B cell (primary cell): ENCODE data around the gene RAB11FIP5. TPM values are rescaled to one million over a fixed set of nuclear protein-coding genes. Genes with fewer than 3 reads are reported as not detected.

Experiments used
- ATAC-seq: fragments of 200-7000 bp; cut with Tn5 transposase; one replicate; pipeline ENCODE4 v1.10.0; 2021; ENCODE audit warnings: low read depth, mild to moderate bottlenecking, moderate number of reproducible peaks, moderate library complexity
- CTCF ChIA-PET: fragments of 350-600 bp; sonication (Branson Sonifier 250); formaldehyde crosslinking; loops from one replicate; lab custom pipeline; 2021; ENCODE audit warnings: antibody characterized with exemption, inconsistent platforms; lab: Charles Lee
- POLR2A ChIA-PET: fragments of 350-600 bp; sonication (Branson Sonifier 250); formaldehyde crosslinking; loops from one replicate; lab custom pipeline; 2021; ENCODE audit warnings: antibody characterized with exemption; lab: Charles Lee
- DNase-seq: peaks from one replicate; pipeline ENCODE4 v3.0.0; 2013
- H2AFZ ChIP-seq: 2 replicates; pipeline ENCODE4 v1.6.1; 2012; ENCODE audit warnings: mild to moderate bottlenecking, low read depth, low read length; ENCODE audit not compliant: insufficient read depth, poor library complexity, severe bottlenecking
- H3K27ac ChIP-seq, 2 donors: 1 replicate in 1 of 2; 2 replicates in 1 of 2; pipeline ENCODE4 v1.5.1; 2012 to 2013; ENCODE audit warnings: low read length in 2 of 2, mild to moderate bottlenecking in 2 of 2, moderate library complexity in 1 of 2
- H3K27me3 ChIP-seq, 4 experiments: fragments of 200-600 bp in 1 of 4; sonication (generic) in 1 of 4; replicated peaks in 1 of 4; 1 replicate in 2 of 4; 2 replicates in 2 of 4; pipeline versions ENCODE4 v1.6.1 to v1.7.0; 2013 to 2016; ENCODE audit warnings: low read length in 3 of 4, mild to moderate bottlenecking in 2 of 4, mixed read lengths in 1 of 4, moderate library complexity in 1 of 4; ENCODE audit not compliant: insufficient read depth in 4 of 4, control insufficient read depth in 3 of 4; ENCODE audit errors: control extremely low read depth in 1 of 4
- H3K36me3 ChIP-seq, 2 experiments: replicated peaks in 1 of 2; 1 replicate in 1 of 2; 2 replicates in 1 of 2; pipeline versions ENCODE4 v1.6.1 to v1.7.1; 2013; ENCODE audit warnings: low read length in 1 of 2; ENCODE audit not compliant: insufficient read depth in 2 of 2, control insufficient read depth in 1 of 2; ENCODE audit errors: control extremely low read depth in 1 of 2, extremely low read depth in 1 of 2
- H3K4me1 ChIP-seq, 2 donors: fragments of 200-600 bp in 1 of 2; sonication (generic) in 1 of 2; 1 replicate in 1 of 2; 2 replicates in 1 of 2; pipeline versions ENCODE4 v1.5.1 to v1.6.1; 2013 to 2017; ENCODE audit warnings: low read length in 2 of 2; ENCODE audit not compliant: control insufficient read depth in 2 of 2, insufficient read depth in 2 of 2
- H3K4me2 ChIP-seq: replicated peaks from 2 replicates; pipeline ENCODE3; 2012; ENCODE audit warnings: mild to moderate bottlenecking, low read depth, low read length; ENCODE audit not compliant: poor library complexity, severe bottlenecking
- H3K4me3 ChIP-seq, 5 experiments: fragments of 200-600 bp in 1 of 5; sonication (generic) in 1 of 5; 1 replicate in 3 of 5; 2 replicates in 2 of 5; pipeline versions ENCODE4 v1.5.1 to v1.7.0; 2011 to 2016; ENCODE audit warnings: low read length in 4 of 5, mild to moderate bottlenecking in 4 of 5, low read depth in 2 of 5, control low read depth in 1 of 5, moderate library complexity in 1 of 5; ENCODE audit not compliant: insufficient read depth in 1 of 5; ENCODE audit errors: control extremely low read depth in 1 of 5, extremely low read depth in 1 of 5
- H3K79me2 ChIP-seq: fragments of 200-600 bp; sonication (generic); one replicate; pipeline ENCODE4 v1.6.0; 2016; ENCODE audit warnings: low read length; ENCODE audit not compliant: control insufficient read depth, insufficient read depth
- H3K9ac ChIP-seq: fragments of 200-600 bp; sonication (generic); 2 replicates; pipeline ENCODE4 v1.6.1; 2017; ENCODE audit warnings: mild to moderate bottlenecking, low read length, moderate library complexity
- H3K9me3 ChIP-seq, 3 donors: one replicate each; pipeline versions ENCODE4 v1.6.1 to v1.7.1; 2013; ENCODE audit warnings: low read length in 2 of 3; ENCODE audit not compliant: control insufficient read depth in 2 of 3, insufficient read depth in 1 of 3; ENCODE audit errors: control extremely low read depth in 1 of 3
- H4K20me1 ChIP-seq: 2 replicates; pipeline ENCODE4 v1.6.0; 2012; ENCODE audit warnings: mild to moderate bottlenecking, low read length; ENCODE audit not compliant: insufficient read depth, control insufficient read depth, poor library complexity, severe bottlenecking
- H3K27ac Mint-ChIP-seq: one replicate; pipeline ENCODE4 v1.8.0; 2021; ENCODE audit warnings: mixed read lengths
- H3K27me3 Mint-ChIP-seq: one replicate; pipeline ENCODE4 v1.8.0; 2021; ENCODE audit warnings: mixed read lengths
- H3K4me1 Mint-ChIP-seq: one replicate; pipeline ENCODE4 v1.8.0; 2021; ENCODE audit warnings: mixed read lengths
- H3K4me3 Mint-ChIP-seq: one replicate; pipeline ENCODE4 v1.8.0; 2021; ENCODE audit warnings: mixed read lengths
- H3K9me3 Mint-ChIP-seq: one replicate; pipeline ENCODE4 v1.8.0; 2022; ENCODE audit warnings: mixed read lengths; ENCODE audit not compliant: insufficient read depth
- EZH2 ChIP-seq: IDR thresholded peaks from 2 replicates; pipeline ENCODE4 v1.6.1; 2012; ENCODE audit warnings: borderline replicate concordance, low read depth, mild to moderate bottlenecking, moderate library complexity, low read length; ENCODE audit not compliant: insufficient read depth, poor library complexity, severe bottlenecking
- WGBS: methylation state at CpG from one replicate; pipeline ENCODE4 v1.1.5; 2013; ENCODE audit warnings: missing lambda C conversion rate; ENCODE audit not compliant: insufficient coverage; 5-methylcytosine and 5-hydroxymethylcytosine counted together
- intact Hi-C: fragments of 100-400 bp; cut with micrococcal nuclease; formaldehyde crosslinking; loops from one replicate; pipeline ENCODE4 v1.10.0; 2022
- polyA plus RNA-seq: library from polyadenylated mRNA; depleted of rRNA; stranded (reverse); fragments of >200 nt; gene quantifications from 2 replicates; pipeline ENCODE4 v1.2.3, GENCODE V29; 2012
- total RNA-seq, 2 donors: library from RNA; stranded (reverse); fragments of 120-200 nt in 1 of 2; gene quantifications; 1 replicate in 1 of 2; 2 replicates in 1 of 2; pipeline versions ENCODE4 v1.2.3 to v1.2.4, GENCODE V29; 2013 to 2022
- TF ChIP-seq, protein P1 (sequence below): fragments of 200-600 bp; IDR thresholded peaks from one replicate; pipeline ENCODE4 v1.8.0; 2022; ENCODE audit warnings: antibody characterized with exemption, mild to moderate bottlenecking

Gene RAB11FIP5
- total and polyA plus RNA-seq, 2 donors (not counting 1 experiment from before 2014, with no cell fraction given) = 1.7 to 4.6 TPM

DNA sequence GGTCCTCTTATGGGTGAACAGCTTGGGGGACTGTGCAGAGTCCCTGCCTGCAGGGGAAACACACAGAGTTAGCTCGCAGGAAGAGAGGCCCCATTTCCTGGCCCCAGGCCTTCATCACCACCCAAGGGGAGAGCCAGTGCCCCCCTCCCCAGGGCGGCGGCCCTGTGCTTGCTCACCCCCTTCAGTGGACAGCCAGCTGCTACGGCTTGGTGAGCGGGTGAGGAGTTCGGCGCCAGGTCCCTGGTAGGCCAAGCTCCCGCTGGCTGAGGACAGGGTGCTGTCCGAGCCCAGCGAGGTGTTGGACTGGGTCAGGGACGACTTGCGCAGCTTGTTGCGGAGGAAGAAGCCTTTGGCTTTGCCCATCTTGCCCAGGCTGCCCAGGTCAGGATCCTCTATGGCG lies 24.0 kb downstream of the RAB11FIP5 start:
- CTCF ChIA-PET = interaction anchor here (1.0 to 6.2 kb wide), 4 partner anchors 73 to 124 kb away, joined by 3 to 62 read pairs (median 20); partner anchors contain the start of gene SMYD5
- WGBS = 95% methylated on average over 14 of the region's 14 CpGs
- Histone ChIP-seq H3K27me3 (peaks cover 0 to 3% (median 0%) of the 10 kb centered on the region in 4 experiments), H3K9me3 (no peaks in the 10 kb centered on the region), H3K9ac (no peak overlapping the region), H3K27ac (no peak overlapping the region), H2AFZ (no peak overlapping the region), H3K4me1 (no peaks in the 10 kb centered on the region), H3K4me2 (no peak overlapping the region), H3K79me2 (no peaks in the 10 kb centered on the region), H3K36me3 (no peaks in the 10 kb centered on the region), H3K4me3 (no peak overlapping the region), H4K20me1 (no peaks in the 10 kb centered on the region)
- POLR2A ChIA-PET = no interaction called here
- H3K9me3 Mint-ChIP-seq = no peaks in the 10 kb centered on the region
- H3K27ac Mint-ChIP-seq = no peak overlapping the region
- H3K27me3 Mint-ChIP-seq = peaks cover 8% of the 10 kb centered on the region
- ATAC-seq (no peak), DNase-seq (no peak)
- intact Hi-C loops = no loop called here
- TF ChIP-seq, protein P1, sequence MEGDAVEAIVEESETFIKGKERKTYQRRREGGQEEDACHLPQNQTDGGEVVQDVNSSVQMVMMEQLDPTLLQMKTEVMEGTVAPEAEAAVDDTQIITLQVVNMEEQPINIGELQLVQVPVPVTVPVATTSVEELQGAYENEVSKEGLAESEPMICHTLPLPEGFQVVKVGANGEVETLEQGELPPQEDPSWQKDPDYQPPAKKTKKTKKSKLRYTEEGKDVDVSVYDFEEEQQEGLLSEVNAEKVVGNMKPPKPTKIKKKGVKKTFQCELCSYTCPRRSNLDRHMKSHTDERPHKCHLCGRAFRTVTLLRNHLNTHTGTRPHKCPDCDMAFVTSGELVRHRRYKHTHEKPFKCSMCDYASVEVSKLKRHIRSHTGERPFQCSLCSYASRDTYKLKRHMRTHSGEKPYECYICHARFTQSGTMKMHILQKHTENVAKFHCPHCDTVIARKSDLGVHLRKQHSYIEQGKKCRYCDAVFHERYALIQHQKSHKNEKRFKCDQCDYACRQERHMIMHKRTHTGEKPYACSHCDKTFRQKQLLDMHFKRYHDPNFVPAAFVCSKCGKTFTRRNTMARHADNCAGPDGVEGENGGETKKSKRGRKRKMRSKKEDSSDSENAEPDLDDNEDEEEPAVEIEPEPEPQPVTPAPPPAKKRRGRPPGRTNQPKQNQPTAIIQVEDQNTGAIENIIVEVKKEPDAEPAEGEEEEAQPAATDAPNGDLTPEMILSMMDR = no peak
- TF ChIP-seq EZH2 = no peak
- no peak overlapping the region for H3K4me3 Mint-ChIP-seq
- no peaks in the 10 kb centered on the region for H3K4me1 Mint-ChIP-seq

DNA sequence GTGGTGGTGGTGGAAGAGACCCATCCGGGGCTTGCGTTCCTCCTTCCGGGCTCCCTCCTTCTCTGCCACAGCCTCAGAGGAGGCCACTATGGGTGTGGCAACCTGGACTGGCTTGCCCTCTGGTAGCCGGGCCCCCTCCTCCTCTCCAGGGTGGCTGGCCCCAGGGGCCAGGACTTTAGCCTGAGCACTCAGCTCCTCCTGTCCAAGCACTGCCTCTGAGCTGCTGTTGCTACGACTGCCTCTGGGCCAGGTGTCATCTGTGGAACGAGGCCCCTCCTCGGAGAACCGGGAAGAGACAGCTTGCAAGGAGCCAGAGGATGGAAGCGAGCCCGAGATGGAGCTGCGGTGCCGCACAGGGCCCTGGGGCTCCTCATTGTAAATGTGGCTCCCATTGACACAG lies 24.5 kb downstream of the RAB11FIP5 start:
- DNase-seq (no peak), ATAC-seq (no peak)
- no peaks in the 10 kb centered on the region for H3K9me3 ChIP-seq
- Mint-ChIP-seq H3K27me3 (peaks cover 8% of the 10 kb centered on the region), H3K4me3 (no peak overlapping the region), H3K4me1 (no peaks in the 10 kb centered on the region), H3K27ac (no peak overlapping the region), H3K9me3 (no peaks in the 10 kb centered on the region)
- H3K36me3 ChIP-seq = no peaks in the 10 kb centered on the region
- no peaks in the 10 kb centered on the region for H3K4me1 ChIP-seq
- no peaks in the 10 kb centered on the region for H3K79me2 ChIP-seq
- WGBS = 94% methylated on average over 12 of the region's 12 CpGs
- no peak overlapping the region for H3K9ac ChIP-seq
- no peak for TF ChIP-seq EZH2
- TF ChIP-seq, protein P1 = no peak
- H3K27ac ChIP-seq = no peak overlapping the region
- H2AFZ ChIP-seq = no peak overlapping the region
- no peak overlapping the region for H3K4me2 ChIP-seq
- peaks cover 0 to 3% (median 0%) of the 10 kb centered on the region in 4 experiments for H3K27me3 ChIP-seq
- ChIA-PET POLR2A (no interaction called here), CTCF (interaction anchor here (1.0 to 6.2 kb wide), 4 partner anchors 73 to 124 kb away, joined by 3 to 62 read pairs (median 20); partner anchors contain the start of gene SMYD5)
- intact Hi-C loops = no loop called here
- no peak overlapping the region for H3K4me3 ChIP-seq
- no peaks in the 10 kb centered on the region for H4K20me1 ChIP-seq
